Bronchial epithelial cell (primary cell): Measurements from ENCODE around the gene GUCA1A. TPM values are rescaled to one million over a fixed set of nuclear protein-coding genes. Genes with fewer than 3 reads are reported as not detected.
"Not testable (repeated sequence)": the region's sequence is repeated elsewhere in the genome, so short reads cannot be mapped to it uniquely, and the experiment has no call there.

Source experiments
- DNase-seq: peaks from one replicate; pipeline ENCODE4 v3.0.0-alpha.2; 2010; ENCODE audit warnings: low read depth
- FAIRE-seq: peaks from 2 replicates; lab custom pipeline; 2011; peaks lifted over from hg19 to GRCh38; lab: Jason Lieb, UNC
- H3K27me3 ChIP-seq: 2 replicates; pipeline ENCODE4 v1.5.1; 2011; ENCODE audit warnings: low read length; ENCODE audit not compliant: control insufficient read depth, insufficient read depth
- H3K36me3 ChIP-seq: 2 replicates; pipeline ENCODE4 v1.5.1; 2011; ENCODE audit warnings: low read length; ENCODE audit not compliant: control insufficient read depth, insufficient read depth
- H3K4me3 ChIP-seq: 2 replicates; pipeline ENCODE4 v1.5.1; 2011; ENCODE audit warnings: mild to moderate bottlenecking, low read depth, low read length, control low read depth
- CTCF ChIP-seq: IDR thresholded peaks from 2 replicates; pipeline ENCODE4 v1.5.1; 2011; ENCODE audit warnings: mild to moderate bottlenecking, moderate library complexity, low read length, control low read depth, inconsistent platforms; ENCODE audit not compliant: insufficient read depth, severe bottlenecking
- total RNA-seq: library from RNA; depleted of rRNA; stranded (reverse); fragments of >200 nt; gene quantifications from 2 replicates; pipeline ENCODE4 v1.2.1, GENCODE V29; 2014

Gene GUCA1A
- total RNA-seq, 1 donor from 2014 or later: not detected

- FAIRE-seq (no peak), DNase-seq (peak; percentile 22)
- Histone ChIP-seq H3K36me3 (no peaks in the 10 kb centered on the region), H3K4me3 (no peak overlapping the region), H3K27me3 (no peaks in the 10 kb centered on the region)
- TF ChIP-seq CTCF: no peak
These were observed 25.1 kb upstream of the GUCA1A start for GRCh38 chr6:42148058-42148457.

DNA sequence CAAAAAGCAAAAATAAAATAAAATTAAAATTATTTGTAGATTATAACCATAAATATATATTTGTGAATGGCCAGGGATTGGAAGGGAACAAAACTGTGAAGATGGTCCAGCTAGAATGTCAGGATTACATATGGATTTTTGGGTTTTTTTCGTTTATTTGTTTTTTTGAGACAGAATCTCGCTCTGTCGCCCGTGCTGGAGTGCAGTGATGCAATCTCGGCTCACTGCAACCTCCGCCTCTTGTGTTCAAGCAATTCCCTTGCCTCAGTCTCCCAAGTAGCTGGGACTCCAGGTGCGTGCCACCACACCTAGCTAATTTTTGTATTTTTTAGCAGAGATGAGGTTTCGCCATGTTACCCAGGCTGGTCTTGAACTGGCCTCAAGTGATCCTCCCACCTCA lies 22.9 kb upstream of the GUCA1A start:
- Histone ChIP-seq H3K27me3 (no peaks in the 10 kb centered on the region), H3K36me3 (no peaks in the 10 kb centered on the region), H3K4me3 (no peak overlapping the region)
- no peak for DNase-seq
- TF ChIP-seq CTCF: no peak
- no peak for FAIRE-seq

DNA sequence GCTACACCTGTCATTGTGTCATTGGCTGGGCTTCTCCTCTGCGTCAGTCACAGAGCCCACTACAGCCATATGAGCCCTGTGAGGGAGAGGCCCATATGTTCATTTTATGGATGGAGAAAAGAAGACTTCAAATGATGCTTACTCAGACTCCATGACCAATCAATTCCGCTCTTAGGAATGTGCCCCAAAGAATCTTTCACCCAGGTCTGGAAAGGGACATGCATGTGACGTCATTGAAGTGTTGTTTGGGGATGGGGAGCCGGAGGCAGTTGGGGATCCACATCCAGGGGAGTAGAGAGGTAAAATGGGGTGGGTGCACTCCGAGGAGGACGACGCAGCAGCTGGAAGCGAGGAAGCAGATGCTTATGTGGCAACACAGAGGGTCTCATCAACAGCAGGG lies 21.1 kb upstream of the GUCA1A start:
- Histone ChIP-seq H3K4me3 (no peak overlapping the region), H3K36me3 (no peaks in the 10 kb centered on the region), H3K27me3 (no peaks in the 10 kb centered on the region)
- FAIRE-seq (no peak), DNase-seq (no peak)
- TF ChIP-seq CTCF: no peak

DNA sequence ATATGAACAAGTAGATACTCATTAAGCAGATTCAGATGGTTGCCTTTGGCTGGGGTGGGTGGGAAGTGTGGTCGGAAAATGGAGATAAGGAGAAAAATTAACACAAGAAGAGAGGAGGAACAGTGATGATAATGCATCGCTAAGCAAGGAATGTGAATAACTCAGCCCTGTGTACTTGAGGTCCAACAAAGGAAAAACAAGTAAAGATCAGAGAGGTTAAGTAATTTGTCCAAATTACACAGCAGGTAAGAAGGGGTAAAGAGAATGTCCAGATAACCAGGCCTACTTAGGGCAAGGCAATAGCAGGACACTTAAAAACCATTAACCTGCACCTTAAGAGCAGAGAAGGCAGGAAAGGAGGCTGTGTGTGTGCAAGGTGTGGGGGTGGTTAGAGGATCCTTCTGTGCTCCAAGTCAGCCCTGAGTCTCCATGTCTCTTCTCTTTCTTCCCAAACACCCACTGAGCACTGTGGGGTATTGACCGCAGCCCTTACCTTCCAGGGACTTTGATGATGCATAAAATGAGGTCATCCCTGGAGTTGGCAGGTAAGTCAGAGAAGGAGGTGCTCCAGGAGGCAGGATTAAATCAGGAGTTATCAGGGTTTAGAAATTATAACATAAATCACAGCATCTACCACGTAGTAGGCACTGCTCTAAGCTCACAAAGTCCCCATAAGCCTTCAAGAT lies 20.5 kb upstream of the GUCA1A start:
- H3K4me3 ChIP-seq, H3K27me3 ChIP-seq, H3K36me3 ChIP-seq: not testable (repeated sequence)
- DNase-seq (peak; percentile 64), FAIRE-seq (peak; percentile 96)

DNA sequence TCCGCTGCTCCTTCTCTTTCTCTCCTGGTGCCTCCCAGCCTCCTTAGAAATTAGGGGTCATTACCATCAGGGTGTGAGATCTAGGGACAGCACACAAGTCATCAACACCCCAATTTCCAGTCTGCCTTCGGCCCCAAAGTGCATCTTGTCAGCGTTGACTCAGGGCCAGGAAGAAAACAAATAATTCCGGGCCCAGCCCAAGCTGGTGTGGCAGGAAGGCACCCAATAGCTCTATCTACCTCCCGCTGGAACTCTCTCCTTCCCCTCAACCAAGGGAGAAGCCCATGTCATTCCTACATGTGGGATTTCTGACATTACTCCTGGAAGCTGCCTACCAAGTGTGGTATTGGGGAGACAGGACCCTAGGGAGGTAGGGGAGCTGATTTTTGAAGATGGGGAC lies 19.2 kb upstream of the GUCA1A start:
- Histone ChIP-seq H3K36me3 (no peaks in the 10 kb centered on the region), H3K27me3 (no peaks in the 10 kb centered on the region), H3K4me3 (no peak overlapping the region)
- DNase-seq (peak; percentile 7), FAIRE-seq (no peak)
- no peak for TF ChIP-seq CTCF

DNA sequence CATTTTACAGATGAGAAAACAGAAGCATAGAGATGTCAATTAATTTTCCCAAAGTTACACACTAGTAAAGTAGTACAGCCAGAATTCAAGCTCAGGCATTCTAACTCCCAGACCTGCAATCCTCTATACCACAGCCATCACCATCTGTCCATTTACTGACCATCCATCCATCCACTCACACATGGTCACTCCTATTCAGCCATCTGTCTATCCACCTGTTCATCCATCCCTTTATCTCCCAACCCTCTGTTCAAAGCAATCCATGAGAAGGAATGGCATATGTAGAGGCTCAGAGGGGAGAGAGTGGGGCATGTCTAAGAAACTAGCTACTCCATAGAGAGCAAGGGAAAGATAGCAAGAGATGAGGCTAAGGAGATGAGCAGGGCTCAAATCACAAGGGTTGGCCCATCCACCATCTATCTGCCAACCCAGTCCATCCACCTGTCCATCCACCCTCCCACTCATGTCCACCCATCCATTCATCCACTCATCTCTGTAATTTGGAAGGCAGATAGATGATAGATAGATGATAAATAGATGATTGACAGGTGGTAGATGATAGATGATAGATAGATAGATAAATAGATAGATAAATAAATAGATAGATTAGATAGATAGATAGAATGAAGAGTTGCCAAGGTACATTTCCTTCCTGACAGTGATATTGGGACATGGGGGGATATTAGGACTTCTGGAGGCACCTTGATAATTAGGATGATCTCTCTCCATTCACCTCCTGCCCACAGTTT lies 18.5 kb upstream of the GUCA1A start:
- DNase-seq: no peak
- FAIRE-seq: no peak
- Histone ChIP-seq H3K4me3 (no peak overlapping the region), H3K36me3 (no peaks in the 10 kb centered on the region), H3K27me3 (no peaks in the 10 kb centered on the region)
- no peak for TF ChIP-seq CTCF
